Measurements from ENCODE around the gene TMEM132E.

TMEM132E gene

GRCh38 chr17:34634551-34635160, 55.3 kb downstream of the TMEM132E start:
- ChIA-PET CTCF (no interaction called here), POLR2A (no interaction called here)
- Histone ChIP-seq H3K27ac (ENCODE audit: insufficient read depth in 1 of 2, low read depth in 1 of 2, low read length in 2 of 2, poor library complexity in 1 of 2, severe bottlenecking in 2 of 2) (no peak overlapping the region), H3K36me3 (ENCODE audit: control insufficient read depth in 4 of 4, insufficient read depth in 4 of 4, low read length in 3 of 4) (no peaks in the 10 kb centered on the region), H3K4me1 (ENCODE audit: control extremely low read depth in 1 of 4, control insufficient read depth in 4 of 4, insufficient read depth in 4 of 4, low read length in 3 of 4) (peaks cover 0 to 20% (median 13%) of the 10 kb centered on the region in 4 experiments), H3K4me3 (ENCODE audit: control insufficient read depth in 1 of 7, extremely low read depth in 1 of 7, insufficient read depth in 4 of 7, low read depth in 2 of 7, low read length in 6 of 7) (no peak overlapping the region), H3K27me3 (replicated peaks in 2 of 5; ENCODE audit: control insufficient read depth in 4 of 5, insufficient read depth in 5 of 5, low read length in 4 of 5) (peaks cover 0 to 95% (median 30%) of the 10 kb centered on the region in 5 experiments), H3K9me3 (ENCODE audit: control extremely low read depth in 1 of 5, control insufficient read depth in 4 of 5, insufficient read depth in 2 of 5, low read depth in 1 of 5, low read length in 4 of 5) (no peaks in the 10 kb centered on the region)
- DNase-seq = no peak
- 97% methylated on average over 14 of the region's 15 CpGs for WGBS (ENCODE audit: insufficient coverage)

GRCh38 chr17:34635876-34636275, 56.5 kb downstream of the TMEM132E start:
- ChIA-PET CTCF (no interaction called here), POLR2A (no interaction called here)
- H3K27me3 ChIP-seq (replicated peaks in 2 of 5; ENCODE audit: control insufficient read depth in 4 of 5, insufficient read depth in 5 of 5, low read length in 4 of 5) = peaks cover 0 to 94% (median 26%) of the 10 kb centered on the region in 5 experiments
- peaks cover 0 to 20% (median 13%) of the 10 kb centered on the region in 4 experiments for H3K4me1 ChIP-seq (ENCODE audit: control extremely low read depth in 1 of 4, control insufficient read depth in 4 of 4, insufficient read depth in 4 of 4, low read length in 3 of 4)
- H3K4me3 ChIP-seq (ENCODE audit: control insufficient read depth in 1 of 7, extremely low read depth in 1 of 7, insufficient read depth in 4 of 7, low read depth in 2 of 7, low read length in 6 of 7) = no peak overlapping the region
- no peak overlapping the region for H3K27ac ChIP-seq (ENCODE audit: insufficient read depth in 1 of 2, low read depth in 1 of 2, low read length in 2 of 2, poor library complexity in 1 of 2, severe bottlenecking in 2 of 2)
- H3K36me3 ChIP-seq (ENCODE audit: control insufficient read depth in 4 of 4, insufficient read depth in 4 of 4, low read length in 3 of 4) = no peaks in the 10 kb centered on the region
- no peaks in the 10 kb centered on the region for H3K9me3 ChIP-seq (ENCODE audit: control extremely low read depth in 1 of 5, control insufficient read depth in 4 of 5, insufficient read depth in 2 of 5, low read depth in 1 of 5, low read length in 4 of 5)
- WGBS (ENCODE audit: insufficient coverage) = 92% methylated on average over 6 of the region's 8 CpGs
- DNase-seq = no peak

- H3K4me3 ChIP-seq (ENCODE audit: control insufficient read depth in 1 of 7, extremely low read depth in 1 of 7, insufficient read depth in 4 of 7, low read depth in 2 of 7, low read length in 6 of 7) = peak overlapping the region in 2 of 7 experiments; percentile 59 to 67
- 9% methylated on average over 15 of the region's 20 CpGs for WGBS (ENCODE audit: insufficient coverage)
- no peaks in the 10 kb centered on the region for H3K9me3 ChIP-seq (ENCODE audit: control extremely low read depth in 1 of 5, control insufficient read depth in 4 of 5, insufficient read depth in 2 of 5, low read depth in 1 of 5, low read length in 4 of 5)
- no peak overlapping the region for H3K27ac ChIP-seq (ENCODE audit: insufficient read depth in 1 of 2, low read depth in 1 of 2, low read length in 2 of 2, poor library complexity in 1 of 2, severe bottlenecking in 2 of 2)
- peaks cover 0 to 20% (median 13%) of the 10 kb centered on the region in 4 experiments for H3K4me1 ChIP-seq (ENCODE audit: control extremely low read depth in 1 of 4, control insufficient read depth in 4 of 4, insufficient read depth in 4 of 4, low read length in 3 of 4)
- peaks cover 0 to 94% (median 26%) of the 10 kb centered on the region in 5 experiments for H3K27me3 ChIP-seq (replicated peaks in 2 of 5; ENCODE audit: control insufficient read depth in 4 of 5, insufficient read depth in 5 of 5, low read length in 4 of 5)
- ChIA-PET CTCF (interaction anchor here (0.7 to 4.1 kb wide), 14 partner anchors 10 to 255 kb away, joined by 3 to 17 read pairs (median 4); no protein-coding TSS in a partner anchor), POLR2A (no interaction called here)
- H3K36me3 ChIP-seq (ENCODE audit: control insufficient read depth in 4 of 4, insufficient read depth in 4 of 4, low read length in 3 of 4) = no peaks in the 10 kb centered on the region
- no peak for DNase-seq
Observed at GRCh38 chr17:34637041-34637547, 57.7 kb downstream of the TMEM132E start.

GRCh38 chr17:34637548-34638525, 58.5 kb downstream of the TMEM132E start:
- DNase-seq = peak; percentile 82 to 91 (median 88)
- Histone ChIP-seq H3K36me3 (ENCODE audit: control insufficient read depth in 4 of 4, insufficient read depth in 4 of 4, low read length in 3 of 4) (no peaks in the 10 kb centered on the region), H3K27me3 (replicated peaks in 2 of 5; ENCODE audit: control insufficient read depth in 4 of 5, insufficient read depth in 5 of 5, low read length in 4 of 5) (peaks cover 0 to 87% (median 26%) of the 10 kb centered on the region in 5 experiments), H3K27ac (ENCODE audit: insufficient read depth in 1 of 2, low read depth in 1 of 2, low read length in 2 of 2, poor library complexity in 1 of 2, severe bottlenecking in 2 of 2) (no peak overlapping the region), H3K4me3 (ENCODE audit: control insufficient read depth in 1 of 7, extremely low read depth in 1 of 7, insufficient read depth in 4 of 7, low read depth in 2 of 7, low read length in 6 of 7) (peak overlapping the region in 5 of 7 experiments; percentile 9 to 67 (median 58)), H3K4me1 (ENCODE audit: control extremely low read depth in 1 of 4, control insufficient read depth in 4 of 4, insufficient read depth in 4 of 4, low read length in 3 of 4) (peaks cover 0 to 20% (median 13%) of the 10 kb centered on the region in 4 experiments), H3K9me3 (ENCODE audit: control extremely low read depth in 1 of 5, control insufficient read depth in 4 of 5, insufficient read depth in 2 of 5, low read depth in 1 of 5, low read length in 4 of 5) (no peaks in the 10 kb centered on the region)
- CTCF ChIA-PET = interaction anchor here (0.6 to 4.1 kb wide), 20 partner anchors 9 to 261 kb away, joined by 3 to 17 read pairs (median 4); no protein-coding TSS in a partner anchor
- POLR2A ChIA-PET = interaction anchor here (0.7 kb wide), 1 partner anchor 75 kb away, joined by 3 read pairs; no protein-coding TSS in a partner anchor
- WGBS (ENCODE audit: insufficient coverage) = 0% methylated on average over 54 of the region's 73 CpGs

- POLR2A ChIA-PET = no interaction called here
- Histone ChIP-seq H3K9me3 (ENCODE audit: control extremely low read depth in 1 of 5, control insufficient read depth in 4 of 5, insufficient read depth in 2 of 5, low read depth in 1 of 5, low read length in 4 of 5) (no peaks in the 10 kb centered on the region), H3K27ac (ENCODE audit: insufficient read depth in 1 of 2, low read depth in 1 of 2, low read length in 2 of 2, poor library complexity in 1 of 2, severe bottlenecking in 2 of 2) (no peak overlapping the region), H3K27me3 (replicated peaks in 2 of 5; ENCODE audit: control insufficient read depth in 4 of 5, insufficient read depth in 5 of 5, low read length in 4 of 5) (peaks cover 0 to 79% (median 29%) of the 10 kb centered on the region in 5 experiments), H3K4me3 (ENCODE audit: control insufficient read depth in 1 of 7, extremely low read depth in 1 of 7, insufficient read depth in 4 of 7, low read depth in 2 of 7, low read length in 6 of 7) (peak overlapping the region in 1 of 7 experiments; percentile 59), H3K36me3 (ENCODE audit: control insufficient read depth in 4 of 4, insufficient read depth in 4 of 4, low read length in 3 of 4) (no peaks in the 10 kb centered on the region), H3K4me1 (ENCODE audit: control extremely low read depth in 1 of 4, control insufficient read depth in 4 of 4, insufficient read depth in 4 of 4, low read length in 3 of 4) (peaks cover 0 to 20% (median 13%) of the 10 kb centered on the region in 4 experiments)
- 57% methylated on average over 5 of the region's 17 CpGs for WGBS (ENCODE audit: insufficient coverage)
- CTCF ChIA-PET = interaction anchor here (0.5 to 4.1 kb wide), 11 partner anchors 8 to 1113 kb away, joined by 3 to 17 read pairs (median 5); no protein-coding TSS in a partner anchor
- DNase-seq = no peak
Observed at GRCh38 chr17:34638526-34639260, 59.3 kb downstream of the TMEM132E start.

GRCh38 chr17:34639706-34640425, 60.5 kb downstream of the TMEM132E start:
- H3K4me3 ChIP-seq (ENCODE audit: control insufficient read depth in 1 of 7, extremely low read depth in 1 of 7, insufficient read depth in 4 of 7, low read depth in 2 of 7, low read length in 6 of 7) = no peak overlapping the region
- no peaks in the 10 kb centered on the region for H3K36me3 ChIP-seq (ENCODE audit: control insufficient read depth in 4 of 4, insufficient read depth in 4 of 4, low read length in 3 of 4)
- H3K27me3 ChIP-seq (replicated peaks in 2 of 5; ENCODE audit: control insufficient read depth in 4 of 5, insufficient read depth in 5 of 5, low read length in 4 of 5) = peaks cover 0 to 72% (median 24%) of the 10 kb centered on the region in 5 experiments
- no peak overlapping the region for H3K27ac ChIP-seq (ENCODE audit: insufficient read depth in 1 of 2, low read depth in 1 of 2, low read length in 2 of 2, poor library complexity in 1 of 2, severe bottlenecking in 2 of 2)
- ChIA-PET POLR2A (no interaction called here), CTCF (interaction anchor here (1.0 to 4.1 kb wide), 7 partner anchors 10 to 222 kb away, joined by 3 to 17 read pairs (median 4); no protein-coding TSS in a partner anchor)
- no peak for DNase-seq
- peaks cover 0 to 25% (median 15%) of the 10 kb centered on the region in 4 experiments for H3K4me1 ChIP-seq (ENCODE audit: control extremely low read depth in 1 of 4, control insufficient read depth in 4 of 4, insufficient read depth in 4 of 4, low read length in 3 of 4)
- WGBS (ENCODE audit: insufficient coverage) = 87% methylated on average over 5 of the region's 6 CpGs
- H3K9me3 ChIP-seq (ENCODE audit: control extremely low read depth in 1 of 5, control insufficient read depth in 4 of 5, insufficient read depth in 2 of 5, low read depth in 1 of 5, low read length in 4 of 5) = no peaks in the 10 kb centered on the region

Data from common myeloid progenitor, CD34-positive (primary cell).